Measurements from ENCODE around the gene ZDHHC20. TPM values are rescaled to one million over a fixed set of nuclear protein-coding genes. Genes with fewer than 3 reads are reported as not detected.
"Not testable (repeated sequence)": the region's sequence is repeated elsewhere in the genome, so short reads cannot be mapped to it uniquely, and the experiment has no call there.

The ZDHHC20 gene
- total RNA-seq, 1 donor = 22.1 TPM

- no peak for DNase-seq (ENCODE audit: low read depth in 2 of 3, low spot score in 2 of 3)
These were observed 22.5 kb downstream of the ZDHHC20 start for GRCh38 chr13:21436582-21436981.

- peak in 2 of 3 donors; percentile 17 to 18 for DNase-seq (ENCODE audit: low read depth in 2 of 3, low spot score in 2 of 3)
These were observed 23.4 kb downstream of the ZDHHC20 start for GRCh38 chr13:21435687-21436151.

DNA sequence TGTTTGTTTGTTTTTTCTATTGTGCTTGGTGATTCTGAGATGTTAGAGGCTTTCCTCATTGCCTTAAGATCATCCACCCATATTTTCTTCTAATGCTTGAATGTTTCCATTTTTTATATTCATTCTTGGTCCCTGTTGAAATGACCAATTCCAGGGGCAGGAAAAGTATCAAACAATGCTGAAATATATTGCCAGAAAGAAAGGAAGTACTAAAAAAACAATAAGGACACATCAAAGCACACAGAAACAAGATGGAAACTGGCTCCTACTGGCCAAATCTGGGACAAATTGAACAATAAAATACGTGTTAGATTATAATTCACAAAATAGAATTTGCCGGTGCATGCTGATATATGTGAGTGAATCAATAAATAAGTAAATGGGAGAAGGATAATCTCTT, 23.9 kb downstream of the ZDHHC20 start:
- no peak for DNase-seq (ENCODE audit: low read depth in 2 of 3, low spot score in 2 of 3)

DNA sequence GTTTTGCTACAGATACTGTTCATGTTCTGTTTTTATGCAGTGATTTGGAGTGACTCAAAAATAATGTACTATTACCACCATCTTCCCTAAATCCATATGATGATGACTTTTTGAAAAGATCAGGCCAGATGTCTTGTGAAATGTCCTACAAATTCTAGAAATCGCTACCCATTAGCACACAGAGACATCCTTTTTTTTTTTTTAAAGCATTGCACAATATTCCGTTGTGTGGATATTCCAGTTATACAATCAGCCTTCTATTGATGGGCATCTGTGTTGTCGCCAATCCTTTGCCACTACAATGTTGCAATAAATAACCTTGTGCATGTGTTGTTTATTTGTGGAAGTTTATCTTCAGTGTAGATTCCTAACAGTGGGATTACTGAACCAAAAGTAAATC, 24.5 kb downstream of the ZDHHC20 start:
- DNase-seq (ENCODE audit: low read depth in 2 of 3, low spot score in 2 of 3) = no peak

- DNase-seq (ENCODE audit: low read depth in 2 of 3, low spot score in 2 of 3) = peak in 2 of 3 donors; percentile 9 to 53
These were observed 29.9 kb downstream of the ZDHHC20 start for GRCh38 chr13:21429211-21429610.

DNA sequence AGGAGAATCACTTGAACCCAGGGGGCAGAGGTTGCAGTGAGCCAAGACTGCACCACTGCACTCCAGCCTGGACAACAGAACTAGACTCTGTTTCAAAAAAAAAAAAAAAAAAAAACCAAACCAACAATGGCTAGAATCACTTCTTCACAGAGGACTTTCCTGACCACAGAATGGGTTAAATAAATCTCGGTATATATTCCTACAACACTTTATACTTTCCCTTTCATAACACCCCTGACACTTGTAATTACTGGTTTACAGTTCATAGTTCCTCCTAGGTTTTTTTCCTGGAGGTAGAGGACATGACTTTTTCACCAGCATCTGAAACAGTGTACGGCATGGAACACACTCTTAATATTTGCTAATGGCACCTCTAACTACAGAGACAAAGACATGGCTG, 31.4 kb downstream of the ZDHHC20 start:
- no peak for DNase-seq (ENCODE audit: low read depth in 2 of 3, low spot score in 2 of 3)

GRCh38 chr13:21426238-21426637, 32.9 kb downstream of the ZDHHC20 start:
- no peak for DNase-seq (ENCODE audit: low read depth in 2 of 3, low spot score in 2 of 3)

GRCh38 chr13:21420706-21421105, 38.4 kb downstream of the ZDHHC20 start:
- DNase-seq (ENCODE audit: low read depth in 2 of 3, low spot score in 2 of 3) = no peak

- no peak for DNase-seq (ENCODE audit: low read depth in 2 of 3, low spot score in 2 of 3)
These were observed 46.1 kb downstream of the ZDHHC20 start for GRCh38 chr13:21413013-21413412.

DNA sequence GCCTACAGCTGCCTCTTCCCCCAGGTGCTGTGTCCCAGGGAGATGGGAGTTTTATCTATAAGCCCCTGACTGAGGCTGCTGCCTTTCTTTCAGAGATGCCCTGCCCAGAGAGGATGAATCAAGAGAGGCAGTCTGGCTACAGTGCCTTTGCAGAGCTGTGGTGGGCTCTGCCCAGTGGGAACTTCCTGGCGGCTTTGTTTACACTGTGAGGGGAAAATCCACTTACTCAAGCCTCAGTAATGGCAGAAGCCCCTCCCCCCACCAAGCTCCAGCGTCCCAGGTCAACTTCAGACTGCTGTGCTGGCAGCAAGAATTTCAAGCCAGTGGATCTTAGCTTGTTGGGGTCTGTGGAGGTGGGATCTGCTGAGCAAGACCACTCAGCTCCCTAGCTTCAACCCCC, 48.6 kb downstream of the ZDHHC20 start:
- DNase-seq (ENCODE audit: low read depth in 2 of 3, low spot score in 2 of 3) = not testable (repeated sequence)

DNA sequence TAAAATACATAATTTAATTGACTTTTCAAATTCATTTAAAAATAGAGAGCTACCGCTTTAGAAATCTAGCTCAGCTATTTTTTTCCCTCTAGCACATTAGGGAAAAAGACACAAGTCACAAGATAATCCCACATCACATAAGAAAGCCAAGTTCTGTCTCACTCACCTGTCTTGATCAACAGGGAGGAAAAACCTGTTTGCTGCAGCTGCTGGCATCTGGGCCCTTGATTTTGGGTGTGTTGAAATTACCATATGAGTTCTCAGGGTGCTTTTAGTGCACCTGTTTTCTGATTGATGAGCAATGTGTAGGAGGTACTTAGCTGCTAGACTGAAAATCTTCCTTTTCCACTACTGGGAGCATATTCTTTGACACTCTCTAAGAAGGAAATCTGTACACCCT, 53.8 kb downstream of the ZDHHC20 start:
- DNase-seq (ENCODE audit: low read depth in 2 of 3, low spot score in 2 of 3) = no peak

GRCh38 chr13:21402586-21403307, 56.4 kb downstream of the ZDHHC20 start:
- no peak for DNase-seq (ENCODE audit: low read depth in 2 of 3, low spot score in 2 of 3)

DNA sequence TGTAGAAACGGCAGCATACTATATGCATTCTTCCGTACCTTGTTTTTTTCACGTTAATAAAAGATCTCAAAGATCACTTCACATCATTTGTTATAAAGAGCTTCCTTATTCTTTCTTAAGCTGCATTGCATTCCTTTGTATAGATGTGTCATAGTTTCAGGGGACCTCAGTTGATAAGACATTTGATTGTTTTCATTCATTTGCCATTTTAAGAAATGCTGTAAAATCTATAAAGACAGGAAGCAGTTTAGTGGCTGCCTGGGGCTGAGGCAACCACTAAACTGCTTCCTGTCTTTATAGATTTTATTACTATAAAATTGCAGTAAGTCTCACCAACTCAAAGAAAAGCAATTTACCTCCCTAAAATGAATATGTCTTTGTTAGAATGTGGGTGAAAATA, 59.4 kb downstream of the ZDHHC20 start:
- DNase-seq (ENCODE audit: low read depth in 2 of 3, low spot score in 2 of 3) = peak in 1 of 3 donors; percentile 29

DNA sequence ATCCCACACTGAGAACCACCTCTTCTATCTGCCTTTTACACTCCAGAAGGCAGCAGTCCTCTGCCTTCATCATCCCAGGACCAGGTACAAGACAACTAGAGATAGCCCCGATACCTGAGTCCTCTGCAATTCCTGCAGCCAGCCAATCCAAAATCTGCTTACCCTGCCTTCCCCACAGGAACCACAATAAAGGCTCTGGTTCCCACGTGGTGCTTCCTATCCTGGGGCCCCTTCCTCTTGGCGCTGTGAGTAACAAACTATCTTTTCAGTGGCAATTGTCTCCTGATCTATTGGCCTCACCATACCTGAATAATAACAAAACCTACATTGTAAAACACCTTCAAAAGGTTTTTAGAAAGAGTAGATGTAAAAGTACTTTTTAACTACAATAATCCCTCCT, 63.1 kb downstream of the ZDHHC20 start:
- no peak for DNase-seq (ENCODE audit: low read depth in 2 of 3, low spot score in 2 of 3)

DNA sequence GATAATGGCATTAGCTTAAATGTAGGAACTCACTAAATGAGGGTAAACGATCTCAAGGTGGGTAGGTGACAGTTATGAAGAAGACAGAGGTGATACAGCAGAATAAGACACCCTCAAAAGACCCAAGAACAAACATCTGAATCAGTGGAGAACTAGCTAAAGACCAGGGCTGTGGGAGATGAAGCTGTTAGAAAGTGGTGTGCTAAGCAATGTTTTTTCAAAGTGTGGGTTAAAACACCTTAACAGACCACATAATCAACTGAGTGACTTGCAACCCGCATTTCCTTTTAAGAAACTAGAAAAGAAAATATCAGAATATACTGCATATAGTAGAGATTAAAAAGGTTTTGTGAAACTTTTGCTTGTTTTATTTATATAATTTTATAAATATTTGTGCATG, 70.0 kb downstream of the ZDHHC20 start:
- DNase-seq (ENCODE audit: low read depth in 2 of 3, low spot score in 2 of 3) = no peak

DNA sequence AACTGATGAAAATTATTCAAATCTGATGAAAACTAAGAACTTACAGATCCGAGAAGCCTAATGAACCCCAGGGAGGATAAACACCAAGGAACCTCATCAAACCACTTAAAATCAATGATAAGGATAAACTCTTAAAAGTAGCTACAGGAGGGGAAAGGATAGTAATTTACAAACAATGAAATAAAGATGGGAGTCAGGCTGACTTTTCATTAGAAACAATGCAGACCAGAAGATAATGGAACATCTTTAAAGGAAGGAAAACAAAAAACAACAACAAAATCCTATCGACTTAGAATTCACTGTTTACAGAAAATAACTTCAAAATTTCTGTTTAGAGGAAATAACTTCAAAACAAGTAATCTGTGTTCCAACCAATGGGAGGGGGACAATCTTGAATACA, 73.4 kb downstream of the ZDHHC20 start:
- DNase-seq (ENCODE audit: low read depth in 2 of 3, low spot score in 2 of 3) = no peak

DNA sequence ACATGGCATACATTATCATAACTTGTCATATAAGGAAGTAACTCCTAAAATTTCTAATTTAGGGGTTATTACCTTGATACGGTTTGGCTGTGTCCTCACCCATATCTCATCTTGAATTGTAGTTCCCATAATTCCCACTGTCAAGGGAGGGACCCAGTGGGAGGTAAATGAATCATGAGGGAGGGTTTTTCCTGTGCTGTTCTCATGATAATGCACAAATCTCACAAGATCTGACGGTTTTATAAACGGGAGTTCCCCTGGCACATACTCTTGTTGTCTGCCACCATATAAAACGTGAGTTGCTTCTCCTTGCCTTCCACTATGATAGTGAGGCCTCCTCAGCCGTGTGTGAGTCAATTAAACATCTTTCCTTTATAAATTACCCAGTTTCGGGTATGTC, 76.0 kb downstream of the ZDHHC20 start:
- DNase-seq (ENCODE audit: low read depth in 2 of 3, low spot score in 2 of 3) = no peak

DNA sequence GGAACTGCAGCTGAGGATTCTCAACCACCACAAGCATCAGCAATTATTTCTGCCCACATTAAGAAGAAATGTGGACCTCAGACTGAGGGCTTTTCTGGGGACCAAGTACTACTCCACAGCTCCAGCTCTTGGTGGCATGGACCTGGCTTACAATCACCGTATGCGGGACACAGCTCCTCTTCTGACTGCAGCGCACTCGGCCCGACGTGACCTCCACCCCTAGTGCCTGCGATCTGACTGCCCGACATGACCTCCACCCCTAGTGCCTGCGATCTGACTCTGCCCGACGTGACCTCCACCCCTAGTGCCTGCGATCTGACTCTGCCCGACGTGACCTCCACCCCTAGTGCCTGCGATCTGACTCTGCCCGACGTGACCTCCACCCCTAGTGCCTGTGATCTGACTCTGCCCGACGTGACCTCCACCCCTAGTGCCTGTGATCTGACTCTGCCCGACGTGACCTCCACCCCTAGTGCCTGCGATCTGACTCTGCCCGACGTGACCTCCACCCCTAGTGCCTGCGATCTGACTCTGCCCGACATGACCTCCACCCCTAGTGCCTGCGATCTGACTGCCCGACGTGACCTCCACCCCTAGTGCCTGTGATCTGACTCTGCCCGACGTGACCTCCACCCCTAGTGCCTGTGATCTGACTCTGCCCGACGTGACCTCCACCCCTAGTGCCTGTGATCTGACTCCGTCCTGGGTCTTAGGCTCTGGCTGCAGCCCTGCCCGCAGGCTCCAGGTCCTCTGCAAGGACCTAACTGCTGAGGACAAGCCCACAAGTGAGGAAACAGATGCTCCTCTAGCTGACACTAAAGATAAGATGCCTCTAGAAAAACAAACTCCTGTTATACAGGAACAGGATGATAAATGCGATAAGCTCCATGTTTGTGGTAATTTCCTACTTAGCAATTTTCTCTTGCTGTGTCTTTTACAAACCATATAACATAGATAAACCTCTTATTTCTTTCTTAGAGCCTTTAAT, 81.8 kb downstream of the ZDHHC20 start:
- DNase-seq (ENCODE audit: low read depth in 2 of 3, low spot score in 2 of 3) = peak in 2 of 3 donors; percentile 35 to 60

DNA sequence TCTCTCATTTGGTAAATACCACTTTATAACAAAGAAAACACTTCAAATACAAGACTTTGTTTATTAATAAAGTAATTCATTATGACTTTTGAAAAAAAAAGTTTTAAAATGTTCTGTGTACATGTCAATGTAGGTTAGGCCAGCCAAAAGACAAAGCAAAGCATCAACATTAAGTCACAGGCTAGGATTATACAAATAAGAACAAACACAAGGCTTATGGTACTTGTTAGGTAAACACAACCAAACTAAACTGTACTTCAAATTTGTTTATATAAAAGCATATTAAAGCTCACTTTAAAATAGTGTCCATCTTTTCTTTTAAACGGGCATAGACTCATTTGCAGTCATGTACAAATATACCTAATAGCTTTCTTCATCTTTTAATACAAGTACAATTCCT, 86.6 kb downstream of the ZDHHC20 start:
- DNase-seq (ENCODE audit: low read depth in 2 of 3, low spot score in 2 of 3) = no peak

DNA sequence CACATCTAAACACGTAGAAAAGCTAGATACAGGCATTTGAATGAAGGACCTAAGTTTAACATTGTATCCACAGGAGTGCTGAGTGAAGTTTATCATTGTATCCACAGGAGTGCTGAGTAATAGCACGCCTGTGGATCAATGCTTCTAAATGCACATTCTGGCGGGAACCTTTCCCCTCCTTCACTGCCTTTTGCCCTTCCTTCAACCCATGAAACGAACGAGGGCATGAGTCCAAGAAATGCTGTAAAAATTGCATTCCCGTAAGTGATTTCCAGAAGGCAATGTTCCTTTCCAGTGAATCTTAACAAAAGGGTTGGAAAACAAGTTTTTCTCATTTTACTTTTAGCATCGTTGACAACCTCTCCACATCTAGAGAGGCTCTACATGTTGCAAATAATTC, 88.1 kb downstream of the ZDHHC20 start:
- DNase-seq (ENCODE audit: low read depth in 2 of 3, low spot score in 2 of 3) = no peak

DNA sequence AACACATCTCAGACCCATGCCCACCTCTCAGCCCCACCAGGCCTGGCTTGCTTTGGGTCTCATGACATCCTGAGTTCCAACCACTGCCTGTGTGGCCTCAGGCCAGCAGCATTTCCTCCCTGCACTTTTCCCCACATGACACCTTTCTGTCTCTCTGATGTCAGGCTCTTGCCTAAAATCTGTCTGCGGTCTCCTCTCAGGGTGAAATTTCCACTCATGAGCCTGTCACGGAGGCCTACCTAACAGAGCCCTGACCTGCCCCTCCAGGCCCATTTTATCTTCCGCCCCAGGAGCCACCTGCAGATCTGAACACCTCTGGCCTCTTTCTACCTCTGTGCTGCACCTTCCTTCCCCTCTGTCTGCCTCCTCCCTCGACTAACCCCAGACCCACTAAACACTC, 93.5 kb downstream of the ZDHHC20 start:
- DNase-seq (ENCODE audit: low read depth in 2 of 3, low spot score in 2 of 3) = peak in 1 of 3 donors; percentile 29

GRCh38 chr13:21364916-21365315, 94.2 kb downstream of the ZDHHC20 start:
- DNase-seq (ENCODE audit: low read depth in 2 of 3, low spot score in 2 of 3) = no peak
